HEK293 (cell line): Measurements from ENCODE around the gene GHITM.

Experiments used
- CTCF ChIA-PET: fragments of 350-600 bp; formaldehyde crosslinking; extraction: SDS; loops from one replicate; lab custom pipeline; 2021; ENCODE audit warnings: antibody characterized with exemption; lab: Yijun Ruan, JAX
- POLR2A ChIA-PET: fragments of 300-600 bp; formaldehyde crosslinking; extraction: SDS; loops from one replicate; lab custom pipeline; 2020; ENCODE audit warnings: antibody characterized with exemption, inconsistent platforms; lab: Yijun Ruan, JAX
- H3K27ac ChIP-seq: fragments of 200-500 bp; sonication (Bioruptor generic); 2 replicates; pipeline ENCODE4 v1.5.1; 2014; ENCODE audit warnings: low read depth, low read length, control low read depth, inconsistent platforms; ENCODE audit errors: extremely low read depth
- H3K36me3 ChIP-seq, 2 experiments: fragments of 200-500 bp in 1 of 2; sonication (Bioruptor generic) in 1 of 2; 1 replicate in 1 of 2; 2 replicates in 1 of 2; pipeline ENCODE4 v1.5.1; 2014 to 2017; ENCODE audit warnings: inconsistent platforms in 2 of 2, low read length in 2 of 2; ENCODE audit not compliant: control insufficient read depth in 2 of 2, insufficient read depth in 1 of 2
- H3K4me1 ChIP-seq: fragments of 200-500 bp; sonication (Bioruptor generic); 2 replicates; pipeline ENCODE4 v1.5.1; 2014; ENCODE audit warnings: mild to moderate bottlenecking, low read length, inconsistent platforms; ENCODE audit not compliant: control insufficient read depth, insufficient read depth
- H3K4me3 ChIP-seq: 2 replicates; pipeline ENCODE4 v1.5.1; 2011; ENCODE audit warnings: low read depth, mild to moderate bottlenecking, control low read depth, low read length, moderate library complexity
- H3K9me3 ChIP-seq: fragments of 200-500 bp; sonication (Bioruptor generic); 2 replicates; pipeline ENCODE4 v1.5.1; 2014; ENCODE audit warnings: low read depth, low read length, inconsistent platforms; ENCODE audit not compliant: control insufficient read depth, insufficient read depth
- HOXA7 ChIP-seq: sonication (generic); formaldehyde crosslinking; IDR thresholded peaks from 2 replicates; pipeline ENCODE4 v1.8.1; 2022; ENCODE audit warnings: missing genetic modification reagents, borderline replicate concordance
- IKZF3 ChIP-seq: fragments of 450-650 bp; IDR thresholded peaks from 2 replicates; pipeline ENCODE4 v1.5.0; 2018; ENCODE audit warnings: missing biosample characterization, mild to moderate bottlenecking, missing genetic modification characterization, moderate library complexity
- MZF1 ChIP-seq: fragments of 450-650 bp; formaldehyde crosslinking; IDR thresholded peaks from 2 replicates; pipeline ENCODE4 v1.5.1; 2017; ENCODE audit warnings: missing biosample characterization, missing genetic modification characterization, borderline replicate concordance
- OSR2 ChIP-seq: fragments of 450-650 bp; formaldehyde crosslinking; IDR thresholded peaks from 2 replicates; pipeline ENCODE4 v1.5.1; 2016; ENCODE audit warnings: missing biosample characterization, missing genetic modification characterization
- ZBTB48 ChIP-seq: fragments of 450-650 bp; formaldehyde crosslinking; IDR thresholded peaks from 2 replicates; pipeline ENCODE4 v1.5.1; 2016; ENCODE audit warnings: missing biosample characterization, missing genetic modification characterization
- ZNF114 ChIP-seq: fragments of 450-650 bp; formaldehyde crosslinking; IDR thresholded peaks from 2 replicates; pipeline ENCODE4 v1.5.0; 2017; ENCODE audit warnings: missing biosample characterization, missing genetic modification characterization
- ZNF140 ChIP-seq: fragments of 450-650 bp; formaldehyde crosslinking; IDR thresholded peaks from 2 replicates; pipeline ENCODE4 v1.5.1; 2016; ENCODE audit warnings: missing biosample characterization, missing genetic modification characterization
- ZNF175 ChIP-seq: fragments of 450-650 bp; formaldehyde crosslinking; IDR thresholded peaks from 2 replicates; pipeline ENCODE4 v1.5.1; 2016; ENCODE audit warnings: missing biosample characterization, missing genetic modification characterization
- ZNF184 ChIP-seq: fragments of 450-650 bp; IDR thresholded peaks from 2 replicates; pipeline ENCODE4 v1.5.1; 2018; ENCODE audit warnings: missing biosample characterization, mild to moderate bottlenecking, missing genetic modification characterization
- ZNF202 ChIP-seq: fragments of 450-650 bp; formaldehyde crosslinking; IDR thresholded peaks from 2 replicates; pipeline ENCODE4 v1.5.1; 2016; ENCODE audit warnings: missing biosample characterization, missing genetic modification characterization, borderline replicate concordance
- ZNF248 ChIP-seq: fragments of 450-650 bp; formaldehyde crosslinking; IDR thresholded peaks from 2 replicates; pipeline ENCODE4 v1.5.1; 2017; ENCODE audit warnings: missing biosample characterization, missing genetic modification characterization
- ZNF311 ChIP-seq: fragments of 450-650 bp; formaldehyde crosslinking; IDR thresholded peaks from 2 replicates; pipeline ENCODE4 v1.5.1; 2017; ENCODE audit warnings: missing biosample characterization, missing genetic modification characterization, borderline replicate concordance
- ZNF394 ChIP-seq: fragments of 450-650 bp; formaldehyde crosslinking; IDR thresholded peaks from 2 replicates; pipeline ENCODE4 v1.5.1; 2016; ENCODE audit warnings: missing biosample characterization, missing genetic modification characterization, mild to moderate bottlenecking, moderate library complexity, borderline replicate concordance
- ZNF558 ChIP-seq: fragments of 450-650 bp; formaldehyde crosslinking; IDR thresholded peaks from 2 replicates; pipeline ENCODE4 v1.5.1; 2016; ENCODE audit warnings: missing biosample characterization, missing genetic modification characterization
- ZNF560 ChIP-seq: fragments of 450-650 bp; formaldehyde crosslinking; IDR thresholded peaks from 2 replicates; pipeline ENCODE4 v1.5.1; 2017; ENCODE audit warnings: missing biosample characterization, missing genetic modification characterization, borderline replicate concordance
- ZNF654 ChIP-seq: fragments of 450-650 bp; formaldehyde crosslinking; IDR thresholded peaks from 2 replicates; pipeline ENCODE4 v1.5.1; 2016; ENCODE audit warnings: low read depth, missing biosample characterization, missing genetic modification characterization
- ZNF677 ChIP-seq: fragments of 450-650 bp; IDR thresholded peaks from 2 replicates; pipeline ENCODE4 v1.5.0; 2018; ENCODE audit warnings: missing biosample characterization, mild to moderate bottlenecking, missing genetic modification characterization, moderate library complexity
- ZNF701 ChIP-seq: fragments of 450-650 bp; formaldehyde crosslinking; IDR thresholded peaks from 2 replicates; pipeline ENCODE4 v1.5.1; 2016; ENCODE audit warnings: missing biosample characterization, missing genetic modification characterization
- ZNF747 ChIP-seq: fragments of 450-650 bp; formaldehyde crosslinking; IDR thresholded peaks from 2 replicates; pipeline ENCODE4 v1.5.1; 2016; ENCODE audit warnings: missing biosample characterization, missing genetic modification characterization
- TF ChIP-seq, protein P1 (sequence below): fragments of 450-650 bp; formaldehyde crosslinking; IDR thresholded peaks from 2 replicates; pipeline ENCODE4 v1.5.1; 2017; ENCODE audit warnings: missing biosample characterization, missing genetic modification characterization
- TF ChIP-seq, protein P2 (sequence below): fragments of 450-650 bp; formaldehyde crosslinking; IDR thresholded peaks from 2 replicates; pipeline ENCODE4 v1.5.0; 2017; ENCODE audit warnings: missing biosample characterization, missing genetic modification characterization, borderline replicate concordance
- TF ChIP-seq, protein P3 (sequence below): fragments of 450-650 bp; formaldehyde crosslinking; conservative IDR thresholded peaks from 2 replicates; pipeline ENCODE4 v1.5.1; 2016; ENCODE audit warnings: low read depth, missing biosample characterization, missing genetic modification characterization
- TF ChIP-seq, protein P4 (sequence below): fragments of 450-650 bp; formaldehyde crosslinking; IDR thresholded peaks from 2 replicates; pipeline ENCODE4 v1.5.1; 2016; ENCODE audit warnings: missing biosample characterization, missing genetic modification characterization

GHITM gene

DNA sequence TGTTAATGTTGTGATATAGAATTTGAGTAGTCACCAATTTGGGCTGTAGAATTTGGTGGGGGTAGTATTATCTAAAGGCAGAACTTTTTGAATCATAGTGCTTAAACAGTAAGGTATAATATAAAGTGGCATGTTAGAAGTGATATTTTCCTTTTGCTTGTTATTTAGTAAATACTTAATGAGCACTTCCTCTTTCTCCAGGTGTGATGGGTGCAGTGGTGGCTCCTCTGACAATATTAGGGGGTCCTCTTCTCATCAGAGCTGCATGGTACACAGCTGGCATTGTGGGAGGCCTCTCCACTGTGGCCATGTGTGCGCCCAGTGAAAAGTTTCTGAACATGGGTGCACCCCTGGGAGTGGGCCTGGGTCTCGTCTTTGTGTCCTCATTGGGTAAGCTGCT lies 10.5 kb downstream of the GHITM start (continued):
- TF ChIP-seq, protein P1, sequence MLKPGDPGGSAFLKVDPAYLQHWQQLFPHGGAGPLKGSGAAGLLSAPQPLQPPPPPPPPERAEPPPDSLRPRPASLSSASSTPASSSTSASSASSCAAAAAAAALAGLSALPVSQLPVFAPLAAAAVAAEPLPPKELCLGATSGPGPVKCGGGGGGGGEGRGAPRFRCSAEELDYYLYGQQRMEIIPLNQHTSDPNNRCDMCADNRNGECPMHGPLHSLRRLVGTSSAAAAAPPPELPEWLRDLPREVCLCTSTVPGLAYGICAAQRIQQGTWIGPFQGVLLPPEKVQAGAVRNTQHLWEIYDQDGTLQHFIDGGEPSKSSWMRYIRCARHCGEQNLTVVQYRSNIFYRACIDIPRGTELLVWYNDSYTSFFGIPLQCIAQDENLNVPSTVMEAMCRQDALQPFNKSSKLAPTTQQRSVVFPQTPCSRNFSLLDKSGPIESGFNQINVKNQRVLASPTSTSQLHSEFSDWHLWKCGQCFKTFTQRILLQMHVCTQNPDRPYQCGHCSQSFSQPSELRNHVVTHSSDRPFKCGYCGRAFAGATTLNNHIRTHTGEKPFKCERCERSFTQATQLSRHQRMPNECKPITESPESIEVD (tag by site-specific recombination), result no peak
- TF ChIP-seq ZNF175 (tag by site-specific recombination) (no peak), ZNF140 (no peak), ZNF654 (no peak), ZBTB48 (tag by site-specific recombination) (no peak), ZNF202 (no peak), ZNF701 (tag by site-specific recombination) (no peak)

DNA sequence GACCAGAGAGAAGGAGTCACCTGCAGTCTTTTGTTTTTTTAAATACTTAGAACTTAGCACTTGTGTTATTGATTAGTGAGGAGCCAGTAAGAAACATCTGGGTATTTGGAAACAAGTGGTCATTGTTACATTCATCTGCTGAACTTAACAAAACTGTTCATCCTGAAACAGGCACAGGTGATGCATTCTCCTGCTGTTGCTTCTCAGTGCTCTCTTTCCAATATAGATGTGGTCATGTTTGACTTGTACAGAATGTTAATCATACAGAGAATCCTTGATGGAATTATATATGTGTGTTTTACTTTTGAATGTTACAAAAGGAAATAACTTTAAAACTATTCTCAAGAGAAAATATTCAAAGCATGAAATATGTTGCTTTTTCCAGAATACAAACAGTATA lies 13.5 kb downstream of the GHITM start:
- Histone ChIP-seq H3K4me1 (peaks cover 3% of the 10 kb centered on the region; the same call in 1 of the 2 replicates), H3K9me3 (no peaks in the 10 kb centered on the region), H3K27ac (no peak overlapping the region), H3K36me3 (peaks cover 59 to 61% of the 10 kb centered on the region in 2 experiments), H3K4me3 (no peak overlapping the region)
- ChIA-PET CTCF (interaction anchor here (0.8 to 1.0 kb wide), 3 partner anchors 9 to 200 kb away, joined by 3 to 6 read pairs (median 4); no protein-coding TSS in a partner anchor), POLR2A (no interaction called here)
- no peak for TF ChIP-seq ZNF248 (tag by site-specific recombination)

DNA sequence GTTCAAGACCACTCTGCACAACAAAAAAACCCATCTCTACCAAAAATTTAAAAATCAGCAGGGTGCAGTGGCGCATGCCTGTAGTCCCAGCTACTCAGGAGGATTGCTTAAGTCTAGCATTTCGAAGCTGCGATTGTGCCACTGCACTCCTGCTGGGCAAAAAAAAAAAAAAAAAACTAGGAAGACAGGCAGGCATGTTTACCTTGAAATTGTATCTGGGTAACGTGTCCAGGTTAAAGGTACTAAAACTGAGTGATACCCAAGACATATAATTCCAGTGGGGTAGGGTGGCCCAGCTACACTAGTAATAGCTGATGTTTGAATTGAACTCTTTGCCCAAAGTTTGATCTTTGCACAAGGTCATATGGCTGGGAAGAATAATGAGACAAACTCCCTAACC lies 16.2 kb downstream of the GHITM start:
- ChIA-PET CTCF (interaction anchor here (0.7 to 2.0 kb wide), 2 partner anchors 49 to 249 kb away, joined by 4 to 6 read pairs; no protein-coding TSS in a partner anchor), POLR2A (no interaction called here)
- Histone ChIP-seq H3K27ac (no peak overlapping the region), H3K36me3 (peaks cover 39 to 44% of the 10 kb centered on the region in 2 experiments), H3K4me3 (no peak overlapping the region), H3K9me3 (no peaks in the 10 kb centered on the region), H3K4me1 (peaks cover 3% of the 10 kb centered on the region; the same call in 1 of the 2 replicates)
- TF ChIP-seq ZNF747 (tag by site-specific recombination), result no peak
- TF ChIP-seq MZF1, result no peak
- TF ChIP-seq ZNF311 (tag by site-specific recombination), result no peak
- TF ChIP-seq ZNF558, result no peak
- no peak for TF ChIP-seq ZNF677 (tag by site-specific recombination)
- TF ChIP-seq, protein P2, sequence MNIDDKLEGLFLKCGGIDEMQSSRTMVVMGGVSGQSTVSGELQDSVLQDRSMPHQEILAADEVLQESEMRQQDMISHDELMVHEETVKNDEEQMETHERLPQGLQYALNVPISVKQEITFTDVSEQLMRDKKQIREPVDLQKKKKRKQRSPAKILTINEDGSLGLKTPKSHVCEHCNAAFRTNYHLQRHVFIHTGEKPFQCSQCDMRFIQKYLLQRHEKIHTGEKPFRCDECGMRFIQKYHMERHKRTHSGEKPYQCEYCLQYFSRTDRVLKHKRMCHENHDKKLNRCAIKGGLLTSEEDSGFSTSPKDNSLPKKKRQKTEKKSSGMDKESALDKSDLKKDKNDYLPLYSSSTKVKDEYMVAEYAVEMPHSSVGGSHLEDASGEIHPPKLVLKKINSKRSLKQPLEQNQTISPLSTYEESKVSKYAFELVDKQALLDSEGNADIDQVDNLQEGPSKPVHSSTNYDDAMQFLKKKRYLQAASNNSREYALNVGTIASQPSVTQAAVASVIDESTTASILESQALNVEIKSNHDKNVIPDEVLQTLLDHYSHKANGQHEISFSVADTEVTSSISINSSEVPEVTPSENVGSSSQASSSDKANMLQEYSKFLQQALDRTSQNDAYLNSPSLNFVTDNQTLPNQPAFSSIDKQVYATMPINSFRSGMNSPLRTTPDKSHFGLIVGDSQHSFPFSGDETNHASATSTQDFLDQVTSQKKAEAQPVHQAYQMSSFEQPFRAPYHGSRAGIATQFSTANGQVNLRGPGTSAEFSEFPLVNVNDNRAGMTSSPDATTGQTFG, result no peak

DNA sequence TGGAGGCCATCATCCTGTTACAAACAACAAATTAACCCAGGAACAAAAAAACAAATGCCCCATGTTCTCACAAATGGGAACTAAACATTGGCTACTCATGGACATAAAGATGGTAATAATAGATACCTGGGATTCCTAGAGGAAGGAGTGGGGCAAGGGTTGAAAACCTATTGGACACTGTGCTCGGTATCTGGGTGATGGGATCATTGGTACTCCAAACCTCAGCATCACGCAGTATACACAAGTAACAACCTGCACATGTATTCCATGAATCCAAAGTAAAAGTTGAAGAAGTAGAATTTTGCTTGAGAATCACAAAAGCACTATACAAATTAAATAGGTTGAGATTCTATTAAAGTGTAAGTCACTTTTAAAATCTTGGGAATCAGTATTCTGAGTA lies 16.7 kb downstream of the GHITM start:
- CTCF ChIA-PET, result interaction anchor here (1.4 kb wide), 1 partner anchor 8 kb away, joined by 11 read pairs; no protein-coding TSS in a partner anchor
- TF ChIP-seq OSR2 (tag by site-specific recombination) (no peak), ZNF560 (no peak), HOXA7 (CRISPR knock-in tag) (no peak), ZNF394 (no peak), ZNF184 (tag by site-specific recombination) (no peak), IKZF3 (no peak), ZNF114 (tag by site-specific recombination) (no peak), ZNF558 (no peak)
- TF ChIP-seq, protein P3, sequence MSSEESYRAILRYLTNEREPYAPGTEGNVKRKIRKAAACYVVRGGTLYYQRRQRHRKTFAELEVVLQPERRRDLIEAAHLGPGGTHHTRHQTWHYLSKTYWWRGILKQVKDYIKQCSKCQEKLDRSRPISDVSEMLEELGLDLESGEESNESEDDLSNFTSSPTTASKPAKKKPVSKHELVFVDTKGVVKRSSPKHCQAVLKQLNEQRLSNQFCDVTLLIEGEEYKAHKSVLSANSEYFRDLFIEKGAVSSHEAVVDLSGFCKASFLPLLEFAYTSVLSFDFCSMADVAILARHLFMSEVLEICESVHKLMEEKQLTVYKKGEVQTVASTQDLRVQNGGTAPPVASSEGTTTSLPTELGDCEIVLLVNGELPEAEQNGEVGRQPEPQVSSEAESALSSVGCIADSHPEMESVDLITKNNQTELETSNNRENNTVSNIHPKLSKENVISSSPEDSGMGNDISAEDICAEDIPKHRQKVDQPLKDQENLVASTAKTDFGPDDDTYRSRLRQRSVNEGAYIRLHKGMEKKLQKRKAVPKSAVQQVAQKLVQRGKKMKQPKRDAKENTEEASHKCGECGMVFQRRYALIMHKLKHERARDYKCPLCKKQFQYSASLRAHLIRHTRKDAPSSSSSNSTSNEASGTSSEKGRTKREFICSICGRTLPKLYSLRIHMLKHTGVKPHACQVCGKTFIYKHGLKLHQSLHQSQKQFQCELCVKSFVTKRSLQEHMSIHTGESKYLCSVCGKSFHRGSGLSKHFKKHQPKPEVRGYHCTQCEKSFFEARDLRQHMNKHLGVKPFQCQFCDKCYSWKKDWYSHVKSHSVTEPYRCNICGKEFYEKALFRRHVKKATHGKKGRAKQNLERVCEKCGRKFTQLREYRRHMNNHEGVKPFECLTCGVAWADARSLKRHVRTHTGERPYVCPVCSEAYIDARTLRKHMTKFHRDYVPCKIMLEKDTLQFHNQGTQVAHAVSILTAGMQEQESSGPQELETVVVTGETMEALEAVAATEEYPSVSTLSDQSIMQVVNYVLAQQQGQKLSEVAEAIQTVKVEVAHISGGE (tag by site-specific recombination), result no peak
- TF ChIP-seq, protein P4, sequence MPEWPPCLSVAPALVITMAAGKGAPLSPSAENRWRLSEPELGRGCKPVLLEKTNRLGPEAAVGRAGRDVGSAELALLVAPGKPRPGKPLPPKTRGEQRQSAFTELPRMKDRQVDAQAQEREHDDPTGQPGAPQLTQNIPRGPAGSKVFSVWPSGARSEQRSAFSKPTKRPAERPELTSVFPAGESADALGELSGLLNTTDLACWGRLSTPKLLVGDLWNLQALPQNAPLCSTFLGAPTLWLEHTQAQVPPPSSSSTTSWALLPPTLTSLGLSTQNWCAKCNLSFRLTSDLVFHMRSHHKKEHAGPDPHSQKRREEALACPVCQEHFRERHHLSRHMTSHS (tag by site-specific recombination), result no peak
- POLR2A ChIA-PET, result interaction anchor here (1.2 kb wide), 1 partner anchor 17 kb away, joined by 3 read pairs; the partner anchor contains the start of gene GHITM
- Histone ChIP-seq H3K4me1 (peaks cover 3% of the 10 kb centered on the region; the same call in 1 of the 2 replicates), H3K4me3 (no peak overlapping the region), H3K9me3 (no peaks in the 10 kb centered on the region), H3K36me3 (peaks cover 34 to 39% of the 10 kb centered on the region in 2 experiments), H3K27ac (no peak overlapping the region)
